Measurements from ENCODE around the gene TAMALIN.

The TAMALIN gene

GRCh38 chr12:52062167-52063081, 55.7 kb downstream of the TAMALIN start:
- H3K36me3 ChIP-seq (ENCODE audit: control insufficient read depth in 1 of 2, insufficient read depth in 2 of 2, low read length in 2 of 2) = peaks cover 5 to 7% of the 10 kb centered on the region in 2 experiments
- H3K23ac ChIP-seq (ENCODE audit: low read length) = no peak overlapping the region
- no peak overlapping the region for H2AK5ac ChIP-seq (ENCODE audit: low read length)
- no peak overlapping the region for H2BK120ac ChIP-seq (ENCODE audit: insufficient read depth, low read length, poor library complexity)
- no peak overlapping the region for H3K9ac ChIP-seq (ENCODE audit: low read length)
- no peaks in the 10 kb centered on the region for H3K27me3 ChIP-seq (ENCODE audit: insufficient read depth, low read length)
- H3K4me3 ChIP-seq (ENCODE audit: low read depth, low read length) = no peak overlapping the region
- H2BK12ac ChIP-seq (ENCODE audit: low read length) = no peak overlapping the region
- H3K9me3 ChIP-seq (ENCODE audit: insufficient read depth, low read depth, low read length) = no peaks in the 10 kb centered on the region
- no peaks in the 10 kb centered on the region for H3K79me1 ChIP-seq (ENCODE audit: low read length)
- no peak overlapping the region for H3K4me2 ChIP-seq (ENCODE audit: low read length)
- no peak overlapping the region for H4K12ac ChIP-seq (ENCODE audit: low read depth, low read length)
- no peak overlapping the region for H3K18ac ChIP-seq (ENCODE audit: low read length)
- no CpG with 5 or more reads among the region's 6 CpGs for WGBS (ENCODE audit: extremely low coverage, insufficient coverage, insufficient read length)
- no peak overlapping the region for H2BK5ac ChIP-seq (ENCODE audit: low read depth, low read length, poor library complexity)
- H3K4me1 ChIP-seq (ENCODE audit: control insufficient read depth in 1 of 2, insufficient read depth in 2 of 2, low read length in 2 of 2) = no peaks in the 10 kb centered on the region
- H3K79me2 ChIP-seq (ENCODE audit: control insufficient read depth, insufficient read depth, low read length, poor library complexity) = no peaks in the 10 kb centered on the region
- no peak overlapping the region for H4K8ac ChIP-seq (ENCODE audit: low read depth, low read length)
- H3K27ac ChIP-seq (ENCODE audit: low read depth, low read length) = no peak overlapping the region
- H3K14ac ChIP-seq (ENCODE audit: low read length) = no peak overlapping the region
- no peak overlapping the region for H4K91ac ChIP-seq (ENCODE audit: low read depth, low read length)
- no peak overlapping the region for H3K4ac ChIP-seq (ENCODE audit: low read depth, low read length)
- DNase-seq = no peak
- no peak overlapping the region for H2AFZ ChIP-seq (ENCODE audit: insufficient read depth, low read length, poor library complexity)

- Histone ChIP-seq H3K27ac (ENCODE audit: low read depth, low read length) (no peak overlapping the region), H3K9me3 (ENCODE audit: insufficient read depth, low read depth, low read length) (no peaks in the 10 kb centered on the region), H3K4ac (ENCODE audit: low read depth, low read length) (no peak overlapping the region), H3K4me2 (ENCODE audit: low read length) (no peak overlapping the region), H4K8ac (ENCODE audit: low read depth, low read length) (no peak overlapping the region), H3K23ac (ENCODE audit: low read length) (no peak overlapping the region), H3K18ac (ENCODE audit: low read length) (no peak overlapping the region), H3K4me3 (ENCODE audit: low read depth, low read length) (no peak overlapping the region), H3K9ac (ENCODE audit: low read length) (no peak overlapping the region), H3K14ac (ENCODE audit: low read length) (no peak overlapping the region), H2BK120ac (ENCODE audit: insufficient read depth, low read length, poor library complexity) (no peak overlapping the region), H3K79me1 (ENCODE audit: low read length) (no peaks in the 10 kb centered on the region), H2BK12ac (ENCODE audit: low read length) (no peak overlapping the region), H2AK5ac (ENCODE audit: low read length) (no peak overlapping the region), H3K79me2 (ENCODE audit: control insufficient read depth, insufficient read depth, low read length, poor library complexity) (no peaks in the 10 kb centered on the region), H3K27me3 (ENCODE audit: insufficient read depth, low read length) (no peaks in the 10 kb centered on the region), H2AFZ (ENCODE audit: insufficient read depth, low read length, poor library complexity) (no peak overlapping the region), H4K91ac (ENCODE audit: low read depth, low read length) (no peak overlapping the region), H4K12ac (ENCODE audit: low read depth, low read length) (no peak overlapping the region), H3K36me3 (ENCODE audit: control insufficient read depth in 1 of 2, insufficient read depth in 2 of 2, low read length in 2 of 2) (peaks cover 3 to 4% of the 10 kb centered on the region in 2 experiments), H2BK5ac (ENCODE audit: low read depth, low read length, poor library complexity) (no peak overlapping the region), H3K4me1 (ENCODE audit: control insufficient read depth in 1 of 2, insufficient read depth in 2 of 2, low read length in 2 of 2) (no peaks in the 10 kb centered on the region)
- no CpG with 5 or more reads among the region's 20 CpGs for WGBS (ENCODE audit: extremely low coverage, insufficient coverage, insufficient read length)
- DNase-seq = no peak
These were observed 56.6 kb downstream of the TAMALIN start for GRCh38 chr12:52063082-52063924.

GRCh38 chr12:52063981-52064649, 57.4 kb downstream of the TAMALIN start:
- Histone ChIP-seq H3K27me3 (ENCODE audit: insufficient read depth, low read length) (no peaks in the 10 kb centered on the region), H3K23ac (ENCODE audit: low read length) (no peak overlapping the region), H3K36me3 (ENCODE audit: control insufficient read depth in 1 of 2, insufficient read depth in 2 of 2, low read length in 2 of 2) (peaks cover 0 to under 1% of the 10 kb centered on the region in 2 experiments), H3K14ac (ENCODE audit: low read length) (no peak overlapping the region), H4K12ac (ENCODE audit: low read depth, low read length) (no peak overlapping the region), H3K18ac (ENCODE audit: low read length) (no peak overlapping the region), H2BK120ac (ENCODE audit: insufficient read depth, low read length, poor library complexity) (no peak overlapping the region), H3K4me2 (ENCODE audit: low read length) (no peak overlapping the region), H2AK5ac (ENCODE audit: low read length) (no peak overlapping the region), H2BK5ac (ENCODE audit: low read depth, low read length, poor library complexity) (no peak overlapping the region), H2AFZ (ENCODE audit: insufficient read depth, low read length, poor library complexity) (no peak overlapping the region), H4K91ac (ENCODE audit: low read depth, low read length) (no peak overlapping the region), H4K8ac (ENCODE audit: low read depth, low read length) (no peak overlapping the region), H3K4ac (ENCODE audit: low read depth, low read length) (no peak overlapping the region), H2BK12ac (ENCODE audit: low read length) (no peak overlapping the region), H3K4me1 (ENCODE audit: control insufficient read depth in 1 of 2, insufficient read depth in 2 of 2, low read length in 2 of 2) (peaks cover 0 to 1% of the 10 kb centered on the region in 2 experiments), H3K79me1 (ENCODE audit: low read length) (no peaks in the 10 kb centered on the region), H3K4me3 (ENCODE audit: low read depth, low read length) (no peak overlapping the region), H3K27ac (ENCODE audit: low read depth, low read length) (no peak overlapping the region), H3K9ac (ENCODE audit: low read length) (no peak overlapping the region), H3K9me3 (ENCODE audit: insufficient read depth, low read depth, low read length) (no peaks in the 10 kb centered on the region), H3K79me2 (ENCODE audit: control insufficient read depth, insufficient read depth, low read length, poor library complexity) (no peaks in the 10 kb centered on the region)
- peak in 1 of 2 donors; percentile 22 for DNase-seq
- no CpG with 5 or more reads among the region's 12 CpGs for whole genome bisulfite sequencing (ENCODE audit: extremely low coverage, insufficient coverage, insufficient read length)
